ENCODE data around the gene AUTS2.

The AUTS2 gene

GRCh38 chr7:70542750-70543376, 944.6 kb downstream of the AUTS2 start:
- no peak for DNase-seq (ENCODE audit: low read depth)
- TF ChIP-seq CTCF (IDR thresholded peaks at IDR 0.05; ENCODE audit: control insufficient read depth, extremely low read depth, insufficient read depth): no peak
- no peak overlapping the region for H3K4me3 ChIP-seq (ENCODE audit: low read depth, low read length)

- TF ChIP-seq CTCF (IDR thresholded peaks at IDR 0.05; ENCODE audit: control insufficient read depth, extremely low read depth, insufficient read depth): no peak
- H3K4me3 ChIP-seq (ENCODE audit: low read depth, low read length): no peak overlapping the region
- no peak for DNase-seq (ENCODE audit: low read depth)
Observed at GRCh38 chr7:70544016-70544415, 945.7 kb downstream of the AUTS2 start.

GRCh38 chr7:70545214-70545613, 946.9 kb downstream of the AUTS2 start:
- DNase-seq (ENCODE audit: low read depth): no peak
- no peak overlapping the region for H3K4me3 ChIP-seq (ENCODE audit: low read depth, low read length)
- no peak for TF ChIP-seq CTCF (IDR thresholded peaks at IDR 0.05; ENCODE audit: control insufficient read depth, extremely low read depth, insufficient read depth)

GRCh38 chr7:70552141-70552540, 953.9 kb downstream of the AUTS2 start:
- no peak for DNase-seq (ENCODE audit: low read depth)
- no peak overlapping the region for H3K4me3 ChIP-seq (ENCODE audit: low read depth, low read length)
- no peak for TF ChIP-seq CTCF (IDR thresholded peaks at IDR 0.05; ENCODE audit: control insufficient read depth, extremely low read depth, insufficient read depth)

- H3K4me3 ChIP-seq (ENCODE audit: low read depth, low read length): no peak overlapping the region
- TF ChIP-seq CTCF (IDR thresholded peaks at IDR 0.05; ENCODE audit: control insufficient read depth, extremely low read depth, insufficient read depth): no peak
- DNase-seq (ENCODE audit: low read depth): no peak
Observed at GRCh38 chr7:70553364-70553763, 955.1 kb downstream of the AUTS2 start.

- no peak for DNase-seq (ENCODE audit: low read depth)
- H3K4me3 ChIP-seq (ENCODE audit: low read depth, low read length): no peak overlapping the region
- TF ChIP-seq CTCF (IDR thresholded peaks at IDR 0.05; ENCODE audit: control insufficient read depth, extremely low read depth, insufficient read depth): no peak
Observed at GRCh38 chr7:70554646-70555045, 956.4 kb downstream of the AUTS2 start.

GRCh38 chr7:70556761-70557160, 958.5 kb downstream of the AUTS2 start:
- no peak for TF ChIP-seq CTCF (IDR thresholded peaks at IDR 0.05; ENCODE audit: control insufficient read depth, extremely low read depth, insufficient read depth)
- H3K4me3 ChIP-seq (ENCODE audit: low read depth, low read length): no peak overlapping the region
- DNase-seq (ENCODE audit: low read depth): no peak

Data from LNCaP clone FGC (cell line).